Fibroblast of skin of back (primary cell): Measurements from ENCODE around the gene RASAL2.
A peak's percentile ranks its signal among the peaks of the same experiment; 100 is the strongest.

Experiments
- DNase-seq: peaks from one replicate; pipeline ENCODE4 v3.0.0-alpha.2; 2013

RASAL2 gene

GRCh38 chr1:178393370-178393769, 299.5 kb downstream of the RASAL2 start:
- DNase-seq: no peak

- DNase-seq: no peak
These were observed 302.9 kb downstream of the RASAL2 start for GRCh38 chr1:178396789-178397188.

- DNase-seq: peak; percentile 48
These were observed 303.8 kb downstream of the RASAL2 start for GRCh38 chr1:178397678-178398077.

- no peak for DNase-seq
These were observed 305.3 kb downstream of the RASAL2 start for GRCh38 chr1:178399177-178399728.

GRCh38 chr1:178405137-178405536, 311.2 kb downstream of the RASAL2 start:
- no peak for DNase-seq

GRCh38 chr1:178407215-178407614, 313.3 kb downstream of the RASAL2 start:
- no peak for DNase-seq

GRCh38 chr1:178407655-178408054, 313.8 kb downstream of the RASAL2 start:
- no peak for DNase-seq

- peak; percentile 12 for DNase-seq
These were observed 315.0 kb downstream of the RASAL2 start for GRCh38 chr1:178408871-178409270.

- no peak for DNase-seq
These were observed 315.6 kb downstream of the RASAL2 start for GRCh38 chr1:178409541-178409940.

GRCh38 chr1:178411756-178412399, 318.0 kb downstream of the RASAL2 start:
- no peak for DNase-seq

- DNase-seq: no peak
These were observed 318.5 kb downstream of the RASAL2 start for GRCh38 chr1:178412400-178412770.

- peak; percentile 85 for DNase-seq
These were observed 324.0 kb downstream of the RASAL2 start for GRCh38 chr1:178417858-178418257.

- no peak for DNase-seq
These were observed 324.5 kb downstream of the RASAL2 start for GRCh38 chr1:178418284-178418955.

GRCh38 chr1:178434360-178434759, 340.5 kb downstream of the RASAL2 start:
- peak; percentile 5 for DNase-seq

- DNase-seq: no peak
These were observed 341.1 kb downstream of the RASAL2 start for GRCh38 chr1:178434899-178435435.

- no peak for DNase-seq
These were observed 343.0 kb downstream of the RASAL2 start for GRCh38 chr1:178436899-178437298.

- DNase-seq: peak; percentile 17
These were observed 344.5 kb downstream of the RASAL2 start for GRCh38 chr1:178438432-178438831.

GRCh38 chr1:178442925-178443324, 349.0 kb downstream of the RASAL2 start:
- DNase-seq: no peak

- DNase-seq: no peak
These were observed 357.0 kb downstream of the RASAL2 start for GRCh38 chr1:178450871-178451270.

GRCh38 chr1:178451529-178451928, 357.6 kb downstream of the RASAL2 start:
- DNase-seq: peak; percentile 75

- DNase-seq: no peak
These were observed 358.1 kb downstream of the RASAL2 start for GRCh38 chr1:178452013-178452412.

- no peak for DNase-seq
These were observed 362.6 kb downstream of the RASAL2 start for GRCh38 chr1:178456472-178456871.

- DNase-seq: no peak
These were observed 363.7 kb downstream of the RASAL2 start for GRCh38 chr1:178457651-178458050.

GRCh38 chr1:178458203-178458602, 364.3 kb downstream of the RASAL2 start:
- no peak for DNase-seq
